Esophagus muscularis mucosa (tissue), 4 donors: ENCODE results near the gene CHCHD6.

ENCODE experiments used
- CTCF ChIP-seq, 3 experiments: fragments of 200-600 bp in 2 of 3; fragments of 450-650 bp in 1 of 3; sonication (generic) in 2 of 3; IDR thresholded peaks; one replicate each; pipeline ENCODE4 v1.5.1; 2017 to 2019; ENCODE audit warnings: antibody characterized with exemption in 3 of 3, mild to moderate bottlenecking in 2 of 3, moderate library complexity in 1 of 3
- EP300 ChIP-seq: sonication (generic); formaldehyde crosslinking; IDR thresholded peaks from one replicate; pipeline ENCODE4 v1.6.1; 2017; ENCODE audit warnings: antibody characterized with exemption
- POLR2AphosphoS5 ChIP-seq, 2 donors: sonication (generic); formaldehyde crosslinking; IDR thresholded peaks; one replicate each; pipeline ENCODE4 v1.6.1; 2017; ENCODE audit warnings: antibody characterized with exemption in 2 of 2

GRCh38 chr3:126987129-126987528, 283.1 kb downstream of the CHCHD6 start:
- TF ChIP-seq CTCF (IDR thresholded peaks at IDR 0.05) (no peak), EP300 (no peak), POLR2AphosphoS5 (IDR thresholded peaks at IDR 0.05) (no peak)
